DMS79 (cell line): ENCODE measurements around the gene GBF1.

Experiments used
- DNase-seq: peaks from one replicate; lab custom pipeline; 2025; lab: John Stamatoyannopoulos, UW

GBF1 gene

DNA sequence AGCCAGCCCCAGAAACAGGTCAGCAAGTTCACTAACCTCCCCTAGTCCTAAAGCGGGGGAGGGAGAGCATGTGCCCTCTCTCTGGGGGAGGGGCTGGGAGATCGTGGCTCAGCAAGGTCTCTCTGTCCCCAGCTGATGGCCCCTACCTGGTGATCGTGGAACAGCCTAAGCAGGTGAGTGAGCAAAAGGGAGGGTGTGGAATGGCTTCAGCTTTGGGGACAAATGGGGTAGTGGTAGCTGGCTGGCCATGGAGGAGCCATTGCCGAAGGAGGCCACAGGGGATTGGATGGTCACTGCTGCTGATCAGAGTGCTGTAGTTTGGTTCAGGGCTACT is 151.0 kb downstream of the GBF1 start:
- no peak for DNase-seq

DNA sequence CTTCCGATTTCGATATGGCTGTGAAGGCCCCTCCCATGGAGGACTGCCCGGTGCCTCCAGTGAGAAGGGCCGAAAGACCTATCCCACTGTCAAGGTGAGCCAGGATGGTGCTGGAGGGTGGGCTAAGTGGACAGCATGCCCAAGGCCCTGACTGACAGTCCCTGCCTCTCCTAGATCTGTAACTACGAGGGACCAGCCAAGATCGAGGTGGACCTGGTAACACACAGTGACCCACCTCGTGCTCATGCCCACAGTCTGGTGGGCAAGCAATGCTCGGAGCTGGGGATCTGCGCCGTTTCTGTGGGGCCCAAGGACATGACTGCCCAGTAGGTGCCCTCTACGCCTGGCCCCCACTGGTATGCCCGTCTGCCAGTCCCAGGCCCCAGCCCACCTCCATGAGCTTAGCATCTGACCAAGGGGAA is 151.4 kb downstream of the GBF1 start:
- no peak for DNase-seq

DNA sequence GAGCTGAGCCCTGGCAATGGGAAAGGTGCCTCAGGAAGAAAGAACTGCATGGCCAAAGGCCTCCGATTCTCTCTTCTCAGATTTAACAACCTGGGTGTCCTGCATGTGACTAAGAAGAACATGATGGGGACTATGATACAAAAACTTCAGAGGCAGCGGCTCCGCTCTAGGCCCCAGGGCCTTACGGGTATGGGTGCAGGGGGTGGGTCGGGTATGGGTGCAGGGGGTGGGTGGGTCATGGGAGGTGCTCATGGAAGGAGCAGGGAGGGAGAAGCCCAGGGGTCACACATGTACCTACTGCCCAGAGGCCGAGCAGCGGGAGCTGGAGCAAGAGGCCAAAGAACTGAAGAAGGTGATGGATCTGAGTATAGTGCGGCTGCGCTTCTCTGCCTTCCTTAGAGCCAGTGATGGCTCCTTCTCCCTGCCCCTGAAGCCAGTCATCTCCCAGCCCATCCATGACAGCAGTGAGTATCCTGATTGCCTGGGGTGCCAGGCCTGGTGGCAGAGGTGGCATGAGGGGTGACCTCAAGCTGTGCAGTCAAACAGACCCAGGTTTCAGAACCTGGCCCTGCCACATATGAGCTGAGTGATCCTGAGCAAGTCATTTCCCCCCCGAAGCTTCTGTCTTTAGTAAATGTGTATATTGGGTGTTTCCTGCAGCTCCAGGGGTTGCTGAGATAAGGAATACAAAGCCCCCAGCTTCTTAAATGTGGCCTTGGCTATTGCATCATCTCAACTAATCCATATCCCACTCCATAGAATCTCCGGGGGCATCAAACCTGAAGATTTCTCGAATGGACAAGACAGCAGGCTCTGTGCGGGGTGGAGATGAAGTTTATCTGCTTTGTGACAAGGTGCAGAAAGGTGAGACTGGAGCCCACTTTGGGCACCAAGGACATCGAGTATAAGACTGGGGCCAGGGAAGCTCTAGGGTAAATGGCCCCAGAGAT is 152.2 kb downstream of the GBF1 start:
- no peak for DNase-seq

DNA sequence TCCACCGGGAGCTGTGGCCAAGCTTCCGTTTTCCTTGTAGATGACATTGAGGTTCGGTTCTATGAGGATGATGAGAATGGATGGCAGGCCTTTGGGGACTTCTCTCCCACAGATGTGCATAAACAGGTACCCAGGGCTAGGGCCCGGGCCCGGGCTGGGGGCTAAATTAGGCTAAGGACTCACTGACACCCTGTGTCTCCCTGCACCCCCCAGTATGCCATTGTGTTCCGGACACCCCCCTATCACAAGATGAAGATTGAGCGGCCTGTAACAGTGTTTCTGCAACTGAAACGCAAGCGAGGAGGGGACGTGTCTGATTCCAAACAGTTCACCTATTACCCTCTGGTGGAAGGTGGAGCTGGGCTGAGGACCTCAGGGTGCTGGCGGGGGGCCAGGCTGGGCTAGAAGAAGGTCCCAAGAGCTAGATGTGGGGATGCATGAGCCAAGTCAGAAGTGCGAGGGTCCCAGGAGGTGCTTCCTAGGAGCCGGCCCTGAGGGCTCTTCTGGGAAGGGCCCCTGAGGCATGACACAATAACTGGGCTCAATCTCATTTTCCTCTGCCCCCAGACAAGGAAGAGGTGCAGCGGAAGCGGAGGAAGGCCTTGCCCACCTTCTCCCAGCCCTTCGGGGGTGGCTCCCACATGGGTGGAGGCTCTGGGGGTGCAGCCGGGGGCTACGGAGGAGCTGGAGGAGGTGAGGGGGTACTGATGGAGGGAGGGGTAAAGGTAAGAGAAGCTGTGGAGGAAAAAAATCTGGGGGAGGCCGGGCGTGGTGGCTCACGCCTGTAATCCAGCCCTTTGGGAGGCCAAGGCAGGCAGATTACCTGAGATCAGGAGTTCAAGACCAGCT is 153.1 kb downstream of the GBF1 start:
- no peak for DNase-seq

GRCh38 chr10:102399217-102400021 is 154.1 kb downstream of the GBF1 start:
- DNase-seq, result peak; percentile 30

DNA sequence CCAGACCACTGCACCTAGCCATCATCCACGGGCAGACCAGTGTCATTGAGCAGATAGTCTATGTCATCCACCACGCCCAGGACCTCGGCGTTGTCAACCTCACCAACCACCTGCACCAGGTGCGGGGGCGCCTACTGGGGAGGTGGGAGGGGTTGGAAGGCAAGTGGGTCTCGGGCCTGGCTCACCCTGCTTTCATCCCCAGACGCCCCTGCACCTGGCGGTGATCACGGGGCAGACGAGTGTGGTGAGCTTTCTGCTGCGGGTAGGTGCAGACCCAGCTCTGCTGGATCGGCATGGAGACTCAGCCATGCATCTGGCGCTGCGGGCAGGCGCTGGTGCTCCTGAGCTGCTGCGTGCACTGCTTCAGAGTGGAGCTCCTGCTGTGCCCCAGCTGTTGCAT is 154.7 kb downstream of the GBF1 start:
- DNase-seq, result peak; percentile 23

GRCh38 chr10:102400598-102401341 is 155.4 kb downstream of the GBF1 start:
- DNase-seq, result no peak

DNA sequence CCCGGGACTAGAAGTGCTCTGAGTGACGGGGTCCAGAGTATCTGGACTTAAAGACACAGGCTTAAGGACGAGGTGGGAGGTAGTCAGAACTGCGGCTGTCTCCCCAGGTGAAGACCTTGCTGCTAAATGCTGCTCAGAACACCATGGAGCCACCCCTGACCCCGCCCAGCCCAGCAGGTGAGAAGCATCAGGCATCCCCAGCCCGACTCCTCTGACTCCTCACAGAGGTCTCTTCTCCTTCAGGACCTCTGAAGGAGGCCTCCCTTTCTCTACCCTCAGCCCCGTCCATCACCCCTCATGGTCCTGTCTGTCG is 156.0 kb downstream of the GBF1 start:
- DNase-seq, result no peak

GRCh38 chr10:102401735-102402511 is 156.6 kb downstream of the GBF1 start:
- DNase-seq, result no peak

DNA sequence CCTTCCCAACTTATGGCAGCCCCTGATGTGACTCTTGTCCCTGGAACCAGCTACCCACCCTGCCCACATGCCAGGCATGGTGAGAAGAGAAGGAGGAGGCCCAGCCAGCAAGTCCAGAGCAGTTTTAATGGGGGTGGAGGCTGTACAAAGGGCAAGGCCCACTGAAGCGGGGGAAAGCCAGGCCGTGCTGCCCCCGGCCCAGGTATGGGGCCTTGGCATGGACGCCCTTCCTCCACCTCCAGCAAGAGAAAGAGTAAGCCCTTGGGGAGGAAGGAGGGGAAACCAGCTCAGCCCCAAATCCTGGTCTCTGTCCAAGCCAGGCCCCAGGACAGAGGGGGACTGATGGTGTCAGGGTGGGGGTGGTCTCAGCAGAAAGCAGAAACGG is 157.2 kb downstream of the GBF1 start:
- DNase-seq, result no peak

DNA sequence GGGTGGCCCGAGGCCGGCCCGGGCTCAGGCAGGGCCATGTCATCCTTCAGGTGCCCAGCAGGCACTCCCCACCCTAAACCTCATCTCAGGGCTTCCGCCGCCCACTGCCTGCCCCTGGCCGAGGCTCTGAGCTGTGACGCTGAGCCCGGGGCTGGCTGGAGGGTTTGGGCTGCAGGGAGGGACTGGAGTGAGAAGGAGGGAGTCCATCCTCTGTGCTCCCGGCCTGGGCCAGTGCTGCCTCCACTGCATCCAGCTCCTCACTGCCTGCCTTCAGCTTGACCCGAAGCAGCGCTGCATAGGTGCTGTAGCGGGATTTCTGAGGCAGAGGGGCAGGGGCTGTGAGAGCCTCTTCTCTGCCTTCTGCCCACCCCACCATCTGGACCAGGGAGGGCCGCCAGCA is 157.8 kb downstream of the GBF1 start:
- DNase-seq, result no peak

- DNase-seq, result no peak
These were observed 159.2 kb downstream of the GBF1 start for GRCh38 chr10:102404361-102405107.

- DNase-seq, result no peak
These were observed 159.8 kb downstream of the GBF1 start for GRCh38 chr10:102405108-102405571.

GRCh38 chr10:102405632-102406031 is 160.3 kb downstream of the GBF1 start:
- DNase-seq, result no peak

DNA sequence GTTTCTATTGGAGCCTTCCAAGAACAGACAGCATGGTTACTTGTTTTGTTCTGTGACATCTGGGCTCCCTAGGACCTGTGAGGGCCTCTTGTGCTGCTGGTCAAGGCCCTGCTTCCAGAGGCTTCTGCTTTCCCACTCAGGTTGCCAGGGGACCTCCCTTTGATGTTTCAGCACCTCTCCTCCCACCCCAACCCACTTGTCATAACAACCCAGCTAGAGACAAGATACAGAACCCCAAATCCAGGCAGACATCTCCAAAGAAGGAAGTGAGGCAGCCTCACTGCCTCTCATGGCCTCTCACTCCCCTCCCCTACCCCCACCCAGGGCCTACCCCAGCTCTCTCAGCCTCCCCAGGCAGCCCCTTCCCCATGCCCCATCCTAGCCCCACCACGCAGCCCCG is 161.5 kb downstream of the GBF1 start:
- DNase-seq, result no peak

- no peak for DNase-seq
These were observed 162.2 kb downstream of the GBF1 start for GRCh38 chr10:102407425-102408130.

GRCh38 chr10:102408131-102408727 is 162.9 kb downstream of the GBF1 start:
- no peak for DNase-seq

GRCh38 chr10:102408728-102409603 is 163.6 kb downstream of the GBF1 start:
- no peak for DNase-seq
